Measurements from ENCODE around the gene TPK1. TPM values are rescaled to one million over a fixed set of nuclear protein-coding genes. Genes with fewer than 3 reads are reported as not detected.

TPK1 gene
- 1.2 TPM for polyA plus RNA-seq (2013, experiment 1 of 2; ENCODE audit: insufficient read length)
- polyA plus RNA-seq (2013, experiment 2 of 2; ENCODE audit: insufficient read length) = 1.8 TPM

DNA sequence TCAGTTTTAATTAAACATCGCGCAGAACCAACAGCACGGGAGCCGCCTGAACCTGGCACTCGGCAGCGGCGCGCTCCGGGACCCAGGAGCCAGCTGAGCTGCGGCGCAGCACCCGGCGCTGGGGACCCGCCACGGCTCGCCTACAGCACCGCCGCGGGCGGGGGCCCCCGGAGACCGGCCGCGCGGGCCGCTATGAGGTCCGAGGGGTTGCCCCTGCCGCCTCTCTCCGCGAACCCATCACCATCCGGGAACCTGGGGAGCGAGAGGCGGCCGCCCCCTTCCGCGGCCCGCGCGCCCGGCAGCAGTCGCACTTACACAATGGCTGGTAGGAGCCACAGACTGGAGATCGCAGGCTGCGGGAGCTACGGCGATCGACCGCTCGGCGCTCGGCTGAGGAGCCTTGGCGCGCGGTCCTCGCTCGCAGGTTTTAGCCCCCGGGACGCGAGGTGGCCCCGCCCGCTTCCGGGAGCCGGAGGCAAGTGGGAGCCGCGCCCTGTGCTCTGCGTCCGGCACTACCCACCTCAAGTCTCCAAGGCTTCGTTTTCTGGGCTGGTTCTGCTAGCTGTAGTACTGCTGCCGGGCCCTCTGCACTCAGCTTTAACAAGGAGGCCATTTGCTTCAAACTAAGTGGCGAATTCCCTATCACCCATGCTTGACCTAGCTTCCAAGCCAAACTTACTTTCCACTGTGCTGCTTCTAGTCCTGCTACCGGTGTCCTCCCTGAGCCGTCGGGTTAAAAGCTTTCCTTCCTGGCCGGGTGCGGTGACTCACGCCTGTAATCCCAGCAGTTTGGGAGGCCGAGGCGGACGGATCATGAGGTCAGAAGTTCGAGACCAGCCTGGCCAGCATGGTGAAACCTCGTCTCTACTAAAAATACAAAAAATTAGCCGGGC is at the start of gene TPK1:
TPK1 (minus strand) TSS at position 402 of the 893 bp plus-strand sequence. CDS start 451 bp downstream, outside the sequence.
- DNase-seq = peak; percentile 93

DNA sequence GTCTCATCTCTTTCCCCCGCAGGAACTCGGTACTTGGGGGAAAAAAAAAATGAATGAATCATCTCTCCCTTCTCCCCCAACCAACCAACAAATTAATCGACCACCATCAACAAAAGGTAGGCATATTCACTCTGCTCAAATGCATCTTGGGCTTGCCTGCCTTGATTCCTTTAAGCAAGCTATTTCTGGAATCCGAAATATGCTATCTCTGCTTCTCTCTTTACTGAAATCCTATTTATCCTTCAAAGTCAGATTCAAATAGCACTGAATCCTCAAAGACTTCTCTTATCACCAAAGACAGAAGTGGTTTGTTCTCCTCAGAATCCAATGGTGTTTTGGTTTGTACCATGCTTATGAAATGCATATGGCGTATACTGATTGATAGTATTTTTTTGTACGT is 49.6 kb upstream of the TPK1 start:
- DNase-seq = no peak

GRCh38 chr7:144884896-144885295 is 49.0 kb upstream of the TPK1 start:
- DNase-seq = no peak

DNA sequence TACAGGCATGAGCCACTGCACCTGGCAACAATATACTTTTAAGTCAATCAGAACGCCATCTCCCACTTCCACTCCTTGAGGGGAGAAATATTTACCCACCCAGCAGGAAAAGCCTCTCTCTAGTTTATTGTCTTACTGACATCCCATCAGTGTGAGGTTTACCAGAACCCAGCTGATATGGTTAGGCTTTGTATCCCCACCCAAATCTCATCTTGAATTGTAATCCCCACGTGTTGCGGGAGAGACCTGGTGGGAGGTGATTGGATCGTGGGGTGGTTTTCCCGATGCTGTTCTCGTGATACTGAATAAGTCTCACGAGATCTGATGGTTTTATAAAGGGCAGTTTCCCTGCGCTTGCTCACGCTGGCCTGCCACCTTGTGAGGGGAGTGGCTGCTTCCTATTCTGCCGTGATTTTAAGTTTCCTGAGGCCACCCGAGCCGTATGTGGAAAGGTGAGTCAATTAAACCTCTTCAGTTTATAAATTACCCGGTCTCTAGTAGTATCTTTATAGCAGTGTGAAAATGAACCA is 37.5 kb upstream of the TPK1 start:
- no peak for DNase-seq

DNA sequence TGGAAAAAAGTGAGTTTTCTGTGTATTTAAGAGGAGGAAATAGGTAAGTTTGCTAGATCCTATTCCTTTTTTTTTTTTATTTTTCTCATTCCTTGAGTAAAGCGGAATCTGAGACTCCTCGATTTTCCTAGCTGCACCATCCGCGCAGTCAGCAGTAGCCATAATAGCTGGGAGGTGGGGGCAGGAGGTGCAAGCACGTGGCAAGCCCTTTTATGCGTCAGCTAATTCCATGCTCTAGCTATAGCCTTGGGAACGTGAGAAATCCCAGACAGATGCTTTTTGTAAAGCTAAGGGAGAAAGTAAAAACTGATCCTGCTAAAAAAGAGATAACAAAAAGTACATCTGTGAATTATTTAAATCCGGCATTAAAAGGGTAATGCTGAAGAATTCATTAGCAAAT is 33.2 kb upstream of the TPK1 start:
- no peak for DNase-seq

DNA sequence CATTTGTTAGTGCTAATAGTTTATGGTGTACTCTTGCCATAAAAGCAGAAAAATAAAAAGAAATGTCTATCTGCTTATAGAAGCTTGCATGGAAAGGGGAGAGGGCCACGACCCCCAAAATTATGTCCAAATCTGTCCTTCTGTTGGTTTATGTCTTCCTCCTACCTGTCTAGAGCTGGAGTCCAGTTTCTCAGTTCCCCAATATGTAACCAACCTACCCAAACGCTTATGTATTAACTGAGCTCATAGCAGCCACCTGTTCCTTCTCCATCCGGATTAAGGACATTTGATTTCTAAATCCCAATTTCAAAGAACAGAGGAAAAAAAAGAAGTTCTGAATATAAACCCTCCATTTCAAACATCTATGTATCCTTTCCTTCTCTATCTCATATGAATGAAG is 30.3 kb upstream of the TPK1 start:
- no peak for DNase-seq

GRCh38 chr7:144863320-144863647 is 27.4 kb upstream of the TPK1 start:
- DNase-seq = no peak

GRCh38 chr7:144862612-144863319 is 26.9 kb upstream of the TPK1 start:
- no peak for DNase-seq

- no peak for DNase-seq
Observed at GRCh38 chr7:144859739-144860138, 23.9 kb upstream of the TPK1 start.

GRCh38 chr7:144857463-144857862 is 21.6 kb upstream of the TPK1 start:
- no peak for DNase-seq

DNA sequence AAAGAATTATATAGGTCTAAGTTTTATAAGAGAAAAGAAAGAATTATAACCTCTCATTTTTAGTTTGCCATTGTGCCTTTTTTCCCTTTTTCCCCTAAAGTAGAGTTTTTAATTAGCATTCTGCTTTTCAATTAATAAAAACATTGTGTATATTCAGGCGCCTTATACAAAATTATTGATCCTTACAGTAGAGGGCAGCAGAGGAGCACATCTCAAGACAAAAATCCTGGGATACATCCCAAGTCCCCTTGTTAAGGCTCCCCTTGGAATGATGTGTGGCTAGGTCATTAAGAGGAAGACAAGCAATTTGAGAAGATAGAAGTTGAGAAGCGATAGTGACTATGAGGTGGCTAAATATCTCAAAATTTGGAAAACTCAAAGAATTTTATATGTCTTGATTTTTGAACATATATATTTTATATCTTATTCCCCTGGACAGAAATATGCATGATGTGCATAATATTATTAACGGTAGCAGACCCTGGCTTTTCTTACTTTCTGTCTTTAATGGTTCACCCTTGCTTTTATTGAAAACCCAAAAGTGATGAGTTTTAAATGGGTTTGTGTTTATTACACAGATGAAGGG is 19.1 kb upstream of the TPK1 start:
- DNase-seq = peak; percentile 27

- no peak for DNase-seq
Observed at GRCh38 chr7:144853542-144853941, 17.7 kb upstream of the TPK1 start.

DNA sequence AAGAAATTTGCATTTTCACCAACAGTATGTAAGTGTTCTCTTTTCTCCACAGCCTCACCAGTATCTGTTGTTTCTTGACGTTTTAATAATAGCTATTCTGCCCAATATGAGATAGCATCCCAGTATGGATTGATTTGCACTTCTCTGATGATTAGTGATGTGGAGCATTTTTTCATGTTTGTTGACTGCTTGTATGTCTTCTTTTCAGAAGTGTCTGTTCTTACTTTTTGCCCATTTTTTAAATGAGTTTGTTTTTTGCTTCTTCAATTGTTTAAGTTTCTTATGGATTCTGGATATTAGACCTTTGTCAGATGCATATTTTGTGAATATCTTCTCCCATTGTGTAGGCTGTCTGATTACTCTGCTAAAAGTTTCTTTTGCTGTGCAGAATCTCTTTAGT is 12.2 kb upstream of the TPK1 start:
- DNase-seq = no peak

DNA sequence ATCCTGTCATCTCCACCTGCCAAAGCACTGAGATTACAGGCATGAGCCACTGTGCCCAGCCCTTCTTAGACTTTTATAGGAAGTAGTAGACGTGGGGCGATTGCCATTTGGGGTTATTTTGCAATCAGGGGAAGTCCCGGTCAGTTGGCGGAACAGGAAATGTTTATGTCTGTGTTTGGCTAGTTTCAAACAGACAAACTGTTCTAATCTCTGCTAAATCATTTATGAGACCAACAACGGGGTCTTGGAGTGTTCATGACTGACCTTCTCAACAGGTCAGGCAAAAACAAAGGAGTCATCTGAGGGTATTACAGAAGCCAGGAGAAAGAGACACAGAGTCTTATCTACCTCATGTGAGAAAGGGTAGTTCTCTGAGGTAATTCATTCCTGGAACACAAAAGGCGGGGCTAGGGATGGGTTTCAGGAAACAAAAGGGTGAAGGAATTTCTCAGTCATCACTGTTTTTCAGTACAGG is 6.6 kb upstream of the TPK1 start:
- DNase-seq = no peak

DNA sequence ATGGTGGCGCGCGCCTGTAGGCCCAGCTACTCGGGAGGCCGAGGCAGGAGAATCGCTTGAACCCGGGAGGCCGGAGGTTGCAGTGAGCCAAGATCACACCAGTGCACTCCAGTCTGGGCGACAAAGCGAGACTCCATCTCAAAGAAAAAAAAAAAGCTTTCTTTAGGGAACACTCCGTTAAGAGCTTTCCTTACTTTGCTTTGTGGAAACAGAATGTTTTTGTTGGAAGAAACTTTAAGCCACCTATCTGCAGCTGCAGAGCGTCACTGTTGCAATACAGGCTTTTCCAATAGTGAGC is 641 bp upstream of the TPK1 start:
- no peak for DNase-seq

GRCh38 chr7:144835155-144835611 is 670 bp downstream of the TPK1 start:
- DNase-seq = peak; percentile 61

GRCh38 chr7:144834641-144835144 is 1.2 kb downstream of the TPK1 start:
- peak; percentile 42 for DNase-seq

- peak; percentile 34 for DNase-seq
Observed at GRCh38 chr7:144830811-144831210, 5.0 kb downstream of the TPK1 start.

DNA sequence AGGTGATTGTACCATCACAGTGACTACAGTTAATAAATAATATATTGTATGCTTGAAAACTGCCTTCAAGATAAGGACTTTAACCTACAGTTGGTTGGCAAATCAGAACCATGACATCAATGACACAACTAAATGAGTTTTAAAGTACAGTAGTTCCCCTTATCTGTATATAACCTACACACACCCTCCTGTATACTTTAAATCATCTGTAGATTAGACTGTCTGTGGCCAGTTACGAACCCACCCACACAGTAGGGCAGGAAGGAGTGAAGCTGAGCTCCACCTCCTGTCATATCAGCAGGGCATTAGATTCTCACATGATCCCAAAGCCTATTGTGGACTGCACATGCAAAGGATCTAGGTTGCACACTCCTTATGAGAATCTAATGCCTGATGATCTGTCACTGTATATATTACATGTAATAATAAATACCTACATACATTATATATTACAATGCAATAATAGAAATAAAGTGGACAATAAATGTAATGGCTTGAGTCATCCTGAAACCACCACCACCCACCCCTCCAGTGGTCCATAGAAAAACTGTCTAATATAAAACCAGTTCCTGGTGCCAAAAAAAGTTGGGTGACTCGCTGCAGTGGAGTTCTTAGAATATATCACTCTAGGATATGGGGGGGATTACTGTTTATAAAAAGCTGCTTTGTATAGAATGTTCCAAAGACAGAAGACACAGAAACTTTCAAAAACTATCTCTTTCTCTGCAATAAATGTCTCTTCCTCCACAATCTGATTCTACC is 5.6 kb downstream of the TPK1 start:
- DNase-seq = peak; percentile 66

- peak; percentile 85 for DNase-seq
Observed at GRCh38 chr7:144827621-144828020, 8.2 kb downstream of the TPK1 start.

DNA sequence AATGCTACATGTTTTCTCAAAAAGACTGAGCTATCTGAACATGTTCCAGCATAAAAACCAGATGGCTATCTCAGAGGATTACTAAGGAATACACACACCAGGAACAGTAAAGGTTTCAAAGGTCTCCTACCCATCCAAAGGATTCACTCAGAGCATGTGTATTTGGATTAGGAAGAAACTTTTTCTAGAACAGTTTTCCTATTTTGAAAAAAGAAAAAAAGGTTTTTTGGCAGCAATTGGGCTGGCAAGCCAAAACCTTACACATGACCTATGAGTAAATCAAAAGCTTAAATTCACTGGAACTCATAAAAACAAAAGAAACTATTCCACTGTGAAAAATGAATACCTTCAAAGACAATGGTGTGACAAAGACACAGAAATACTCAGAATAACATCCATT is 9.6 kb downstream of the TPK1 start:
- no peak for DNase-seq

DNA sequence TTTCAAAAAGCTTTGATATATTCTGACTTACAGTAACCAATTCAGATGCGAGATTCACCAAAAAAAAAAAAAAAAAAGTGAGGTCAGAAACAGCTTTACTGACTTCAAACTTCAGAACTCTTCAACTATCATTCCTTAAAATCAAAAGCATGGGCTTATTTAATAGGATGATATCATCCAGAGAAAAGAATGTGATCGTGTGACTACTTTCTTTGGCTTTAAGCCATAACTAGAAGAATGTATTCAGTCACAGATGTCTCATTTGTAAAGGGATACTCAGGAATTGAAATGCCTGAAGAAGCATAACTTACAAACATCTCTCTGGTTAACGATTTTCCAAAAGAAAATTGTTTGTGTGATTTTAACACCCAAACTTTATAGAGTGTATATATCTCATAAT is 11.5 kb downstream of the TPK1 start:
- peak; percentile 89 for DNase-seq
